Activated CD8-positive, alpha-beta T cell treated with anti-CD3 and anti-CD28 coated beads, Interleukin-2, amount 10 ng/mL, durations not matched to agents 7 days and 5 days (primary cell): Measurements from ENCODE around the gene ZSCAN31. TPM values are rescaled to one million over a fixed set of nuclear protein-coding genes. Genes with fewer than 3 reads are reported as not detected.
"Not testable (repeated sequence)": the region's sequence is repeated elsewhere in the genome, so short reads cannot be mapped to it uniquely, and the experiment has no call there.

Source experiments
- ATAC-seq: fragments of 150-1000 bp; cut with Tn5 transposase; one replicate; pipeline ENCODE4 v1.10.0; 2021; ENCODE audit warnings: moderate library complexity
- CTCF ChIA-PET: fragments of 350-600 bp; sonication (Branson Sonifier 250); formaldehyde crosslinking; loops from one replicate; lab custom pipeline; 2021; ENCODE audit warnings: antibody characterized with exemption; lab: Charles Lee
- POLR2A ChIA-PET: fragments of 350-600 bp; sonication (Branson Sonifier 250); formaldehyde crosslinking; loops from one replicate; lab custom pipeline; 2021; ENCODE audit warnings: antibody characterized with exemption; lab: Charles Lee
- DNase-seq: peaks from one replicate; pipeline ENCODE4 v3.0.0-alpha.2; 2020
- H3K27ac Mint-ChIP-seq: one replicate; pipeline ENCODE4 v1.8.0; 2021; ENCODE audit warnings: mild to moderate bottlenecking, mixed read lengths
- H3K27me3 Mint-ChIP-seq: one replicate; pipeline ENCODE4 v1.8.0; 2021; ENCODE audit warnings: low read depth, mixed read lengths
- H3K36me3 Mint-ChIP-seq: one replicate; pipeline ENCODE4 v1.8.0; 2021; ENCODE audit warnings: low read depth, mixed read lengths
- H3K4me1 Mint-ChIP-seq: one replicate; pipeline ENCODE4 v1.8.0; 2021; ENCODE audit warnings: low read depth, mixed read lengths
- H3K4me3 Mint-ChIP-seq: one replicate; pipeline ENCODE4 v1.8.0; 2021; ENCODE audit warnings: mild to moderate bottlenecking, mixed read lengths
- H3K9me3 Mint-ChIP-seq: one replicate; pipeline ENCODE4 v1.8.0; 2022; ENCODE audit warnings: mixed read lengths; ENCODE audit not compliant: insufficient read depth
- total RNA-seq, 2 experiments: library from RNA; stranded (reverse); gene quantifications; one replicate each; pipeline ENCODE4 v1.2.3, GENCODE V29; 2021

Gene ZSCAN31
- total RNA-seq, 2 experiments from 2014 or later: 0.68 to 0.78 TPM

- peaks cover 2% of the 10 kb centered on the region for H3K4me1 Mint-ChIP-seq
- no peaks in the 10 kb centered on the region for H3K9me3 Mint-ChIP-seq
- no peak overlapping the region for H3K4me3 Mint-ChIP-seq
- H3K36me3 Mint-ChIP-seq: peaks cover 21% of the 10 kb centered on the region
- ChIA-PET POLR2A (no interaction called here), CTCF (no interaction called here)
- ATAC-seq: no peak
- no peaks in the 10 kb centered on the region for H3K27me3 Mint-ChIP-seq
- H3K27ac Mint-ChIP-seq: no peak overlapping the region
- DNase-seq: no peak
Measured at GRCh38 chr6:28368522-28368921, 32.6 kb upstream of the ZSCAN31 start.

GRCh38 chr6:28365590-28365989 is 29.6 kb upstream of the ZSCAN31 start:
- H3K36me3 Mint-ChIP-seq: peaks cover 24% of the 10 kb centered on the region
- H3K27me3 Mint-ChIP-seq, H3K27ac Mint-ChIP-seq, ATAC-seq, H3K9me3 Mint-ChIP-seq, DNase-seq, H3K4me3 Mint-ChIP-seq, POLR2A ChIA-PET, H3K4me1 Mint-ChIP-seq: not testable (repeated sequence)
- CTCF ChIA-PET: interaction anchor here (2.2 kb wide), 1 partner anchor 10 kb away, joined by 5 read pairs; no protein-coding TSS in a partner anchor

GRCh38 chr6:28360961-28361360 is 25.0 kb upstream of the ZSCAN31 start:
- no peaks in the 10 kb centered on the region for H3K9me3 Mint-ChIP-seq
- H3K27ac Mint-ChIP-seq: no peak overlapping the region
- CTCF ChIA-PET: no interaction called here
- H3K27me3 Mint-ChIP-seq: no peaks in the 10 kb centered on the region
- DNase-seq: no peak
- POLR2A ChIA-PET: interaction anchor here (0.7 kb wide), 1 partner anchor 565 kb away, joined by 3 read pairs; no protein-coding TSS in a partner anchor
- peaks cover 11% of the 10 kb centered on the region for H3K4me1 Mint-ChIP-seq
- H3K4me3 Mint-ChIP-seq: no peak overlapping the region
- no peak for ATAC-seq
- H3K36me3 Mint-ChIP-seq: peaks cover 17% of the 10 kb centered on the region

- H3K27me3 Mint-ChIP-seq, ATAC-seq, H3K27ac Mint-ChIP-seq, H3K9me3 Mint-ChIP-seq, H3K36me3 Mint-ChIP-seq, DNase-seq, H3K4me3 Mint-ChIP-seq: not testable (repeated sequence)
- H3K4me1 Mint-ChIP-seq: peaks cover 19% of the 10 kb centered on the region
- ChIA-PET POLR2A (interaction anchor here (0.8 kb wide), 1 partner anchor 23 kb away, joined by 3 read pairs; the partner anchor contains the start of gene ZSCAN31), CTCF (interaction anchor here (1.0 to 1.3 kb wide), 2 partner anchors 11 to 107 kb away, joined by 3 to 4 read pairs; partner anchors contain the start of gene ZKSCAN4)
Measured at GRCh38 chr6:28359562-28359961, 23.6 kb upstream of the ZSCAN31 start.

GRCh38 chr6:28357036-28357435 is 21.1 kb upstream of the ZSCAN31 start:
- no peak for DNase-seq
- no peaks in the 10 kb centered on the region for H3K27me3 Mint-ChIP-seq
- H3K4me3 Mint-ChIP-seq: no peak overlapping the region
- peaks cover 4% of the 10 kb centered on the region for H3K9me3 Mint-ChIP-seq
- H3K27ac Mint-ChIP-seq: no peak overlapping the region
- ChIA-PET CTCF (interaction anchor here (0.9 to 3.3 kb wide), 9 partner anchors 10 to 461 kb away, joined by 3 to 44 read pairs (median 7); partner anchors contain the start of gene ZKSCAN8), POLR2A (interaction anchor here (1.1 to 1.7 kb wide), 2 partner anchors 216 to 461 kb away, joined by 4 to 6 read pairs; partner anchors contain the start of gene ZKSCAN8)
- H3K4me1 Mint-ChIP-seq: peaks cover 25% of the 10 kb centered on the region
- ATAC-seq: no peak
- peaks cover 17% of the 10 kb centered on the region for H3K36me3 Mint-ChIP-seq

- Mint-ChIP-seq H3K27ac (peak overlapping the region; percentile 25), H3K4me3 (peak overlapping the region; percentile 90), H3K4me1 (peaks cover 28% of the 10 kb centered on the region), H3K9me3 (peaks cover 6% of the 10 kb centered on the region), H3K36me3 (peaks cover 19% of the 10 kb centered on the region), H3K27me3 (no peaks in the 10 kb centered on the region)
- POLR2A ChIA-PET: interaction anchor here (1.1 to 1.7 kb wide), 5 partner anchors 21 to 464 kb away, joined by 4 to 8 read pairs (median 6); partner anchors contain the start of genes ZKSCAN8, ZSCAN26 and ZSCAN31
- ATAC-seq (no peak), DNase-seq (no peak)
- CTCF ChIA-PET: interaction anchor here (0.9 to 3.3 kb wide), 49 partner anchors 8 to 460 kb away, joined by 3 to 44 read pairs (median 5); partner anchors contain the start of genes PGBD1, ZKSCAN4, ZKSCAN8 and ZSCAN26
Measured at GRCh38 chr6:28356666-28357020, 20.7 kb upstream of the ZSCAN31 start.

GRCh38 chr6:28355743-28356665 is 20.1 kb upstream of the ZSCAN31 start:
- Mint-ChIP-seq H3K9me3 (peaks cover 6% of the 10 kb centered on the region), H3K27ac (peak overlapping the region; percentile 87), H3K36me3 (peaks cover 21% of the 10 kb centered on the region), H3K27me3 (no peaks in the 10 kb centered on the region), H3K4me3 (peak overlapping the region; percentile 90), H3K4me1 (peaks cover 34% of the 10 kb centered on the region)
- DNase-seq: peak; percentile 81
- ChIA-PET POLR2A (interaction anchor here (0.6 to 1.7 kb wide), 9 partner anchors 21 to 560 kb away, joined by 3 to 8 read pairs (median 4); partner anchors contain the start of genes ZKSCAN8, ZSCAN26 and ZSCAN31), CTCF (interaction anchor here (0.6 to 3.3 kb wide), 64 partner anchors 8 to 532 kb away, joined by 3 to 44 read pairs (median 4); partner anchors contain the start of genes PGBD1, ZKSCAN4, ZKSCAN8 and ZSCAN26)
- peak; percentile 83 for ATAC-seq

GRCh38 chr6:28354688-28355554 is 19.0 kb upstream of the ZSCAN31 start:
- no peak for ATAC-seq
- no peak overlapping the region for H3K27ac Mint-ChIP-seq

GRCh38 chr6:28353981-28354676 is 18.2 kb upstream of the ZSCAN31 start:
- POLR2A ChIA-PET: no interaction called here
- peaks cover 46% of the 10 kb centered on the region for H3K4me1 Mint-ChIP-seq
- H3K27me3 Mint-ChIP-seq: no peaks in the 10 kb centered on the region
- ATAC-seq: no peak
- no peak for DNase-seq
- CTCF ChIA-PET: interaction anchor here (1.0 to 3.3 kb wide), 9 partner anchors 17 to 459 kb away, joined by 3 to 44 read pairs (median 13); partner anchors contain the start of genes PGBD1 and ZKSCAN8
- H3K27ac Mint-ChIP-seq: no peak overlapping the region
- peaks cover 6% of the 10 kb centered on the region for H3K9me3 Mint-ChIP-seq
- peaks cover 20% of the 10 kb centered on the region for H3K36me3 Mint-ChIP-seq
- no peak overlapping the region for H3K4me3 Mint-ChIP-seq

More at GRCh38 chr6:28354688-28355554, 19.0 kb upstream of the ZSCAN31 start:
- H3K36me3 Mint-ChIP-seq: peaks cover 20% of the 10 kb centered on the region
- POLR2A ChIA-PET: interaction anchor here (0.9 to 1.4 kb wide), 3 partner anchors 462 to 547 kb away, joined by 3 to 6 read pairs (median 3); a partner anchor contains a TSS
- no peaks in the 10 kb centered on the region for H3K27me3 Mint-ChIP-seq
- DNase-seq: no peak
- peaks cover 41% of the 10 kb centered on the region for H3K4me1 Mint-ChIP-seq
- H3K4me3 Mint-ChIP-seq: peak overlapping the region; percentile 90
- CTCF ChIA-PET: interaction anchor here (0.7 to 3.3 kb wide), 35 partner anchors 7 to 531 kb away, joined by 3 to 44 read pairs (median 5); partner anchors contain the start of genes PGBD1, ZKSCAN4, ZKSCAN8 and ZSCAN26
- peaks cover 6% of the 10 kb centered on the region for H3K9me3 Mint-ChIP-seq

GRCh38 chr6:28353356-28353755 is 17.4 kb upstream of the ZSCAN31 start:
- CTCF ChIA-PET: no interaction called here
- no peak for ATAC-seq
- H3K4me1 Mint-ChIP-seq: peaks cover 46% of the 10 kb centered on the region
- peaks cover 20% of the 10 kb centered on the region for H3K36me3 Mint-ChIP-seq
- no peak overlapping the region for H3K4me3 Mint-ChIP-seq
- no peak overlapping the region for H3K27ac Mint-ChIP-seq
- POLR2A ChIA-PET: no interaction called here
- peaks cover 2% of the 10 kb centered on the region for H3K27me3 Mint-ChIP-seq
- DNase-seq: no peak
- H3K9me3 Mint-ChIP-seq: peaks cover 6% of the 10 kb centered on the region
